Upper lobe of left lung (tissue), 4 donors: ENCODE data around the gene KIF6.

Experiments used
- CTCF ChIP-seq, 6 experiments: fragments of 450-650 bp in 4 of 6; fragments of 200-600 bp in 2 of 6; sonication (generic) in 2 of 6; IDR thresholded peaks; one replicate each; pipeline ENCODE4 v1.5.1; 2016 to 2019; ENCODE audit warnings: antibody characterized with exemption in 6 of 6
- EP300 ChIP-seq, 4 donors: sonication (generic); formaldehyde crosslinking; IDR thresholded peaks; one replicate each; pipeline ENCODE4 v1.5.1; 2017; ENCODE audit warnings: antibody characterized with exemption in 4 of 4, control low read depth in 2 of 4
- POLR2AphosphoS5 ChIP-seq, 2 donors: sonication (generic); formaldehyde crosslinking; IDR thresholded peaks; one replicate each; pipeline ENCODE4 v1.5.1; 2017; ENCODE audit warnings: antibody characterized with exemption in 2 of 2

- TF ChIP-seq EP300 (IDR thresholded peaks at IDR 0.05) (no peak), CTCF (IDR thresholded peaks at IDR 0.05) (no peak), POLR2AphosphoS5 (IDR thresholded peaks at IDR 0.05) (no peak)
These were observed 346.8 kb downstream of the KIF6 start for GRCh38 chr6:39378175-39378959.
